Neuron (in vitro differentiated cells): Measurements from ENCODE around the gene SMYD3.
"Not testable (repeated sequence)": the region's sequence is repeated elsewhere in the genome, so short reads cannot be mapped to it uniquely, and the experiment has no call there.

ENCODE experiments used
- H2AFZ ChIP-seq: one replicate; pipeline ENCODE4 v1.6.1; 2013; ENCODE audit warnings: low read depth, mild to moderate bottlenecking, inconsistent platforms, low read length, moderate library complexity
- H3K27me3 ChIP-seq: one replicate; pipeline ENCODE4 v1.6.1; 2013; ENCODE audit warnings: low read length; ENCODE audit not compliant: insufficient read depth
- H3K36me3 ChIP-seq: one replicate; pipeline ENCODE4 v1.6.1; 2013; ENCODE audit warnings: low read length; ENCODE audit not compliant: insufficient read depth
- H3K4me1 ChIP-seq: one replicate; pipeline ENCODE4 v1.6.1; 2013; ENCODE audit warnings: low read length; ENCODE audit not compliant: insufficient read depth
- H3K4me3 ChIP-seq: 2 replicates; pipeline ENCODE4 v1.5.1; 2013; ENCODE audit warnings: mild to moderate bottlenecking, low read length, moderate library complexity
- H3K9me3 ChIP-seq: one replicate; pipeline ENCODE4 v1.6.1; 2013; ENCODE audit warnings: low read length

SMYD3 gene

DNA sequence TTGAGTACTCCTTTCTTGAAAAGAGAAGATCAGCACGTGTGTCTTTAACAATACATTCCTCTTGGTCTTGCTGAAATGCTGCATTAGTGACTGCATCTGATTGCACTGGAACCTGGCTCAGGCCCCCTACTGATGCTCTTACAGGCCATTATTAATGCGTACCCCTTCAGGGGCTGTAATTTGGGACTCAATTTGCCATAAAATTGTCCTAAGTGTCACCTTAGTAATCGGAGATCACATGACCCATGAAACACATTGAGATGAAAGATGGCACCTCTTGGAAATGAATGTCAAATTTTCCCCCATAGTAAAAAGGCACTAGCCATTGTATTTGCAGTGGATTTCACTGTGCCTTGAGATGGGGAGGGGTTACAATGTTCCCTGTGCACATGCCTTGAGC lies 789.0 kb downstream of the SMYD3 start:
- Histone ChIP-seq H3K36me3 (no peaks in the 10 kb centered on the region), H3K4me1 (peaks cover 7% of the 10 kb centered on the region), H3K27me3 (no peaks in the 10 kb centered on the region), H3K4me3 (no peak overlapping the region), H2AFZ (no peak overlapping the region), H3K9me3 (no peaks in the 10 kb centered on the region)

DNA sequence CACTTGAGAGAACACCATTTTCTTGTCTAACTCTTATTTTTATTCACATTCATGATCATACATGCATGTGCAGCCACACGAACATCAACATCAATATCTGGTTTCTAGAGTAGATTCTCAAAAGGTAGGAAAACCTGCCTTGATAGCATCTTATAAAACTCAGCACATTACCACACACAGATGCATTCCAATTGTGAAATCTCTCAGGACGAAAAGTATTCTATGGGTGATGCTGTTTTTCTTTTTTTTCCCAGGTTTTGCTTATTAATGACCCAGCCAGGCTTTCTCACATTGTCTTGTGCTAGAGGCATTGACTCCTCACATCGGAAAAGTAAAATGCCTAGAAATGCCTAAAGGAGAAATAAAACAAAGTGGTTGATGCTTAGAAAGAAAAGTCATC lies 789.5 kb downstream of the SMYD3 start:
- Histone ChIP-seq H3K36me3 (no peaks in the 10 kb centered on the region), H3K9me3 (no peaks in the 10 kb centered on the region), H2AFZ (no peak overlapping the region), H3K27me3 (no peaks in the 10 kb centered on the region), H3K4me3 (no peak overlapping the region), H3K4me1 (peaks cover 7% of the 10 kb centered on the region)

DNA sequence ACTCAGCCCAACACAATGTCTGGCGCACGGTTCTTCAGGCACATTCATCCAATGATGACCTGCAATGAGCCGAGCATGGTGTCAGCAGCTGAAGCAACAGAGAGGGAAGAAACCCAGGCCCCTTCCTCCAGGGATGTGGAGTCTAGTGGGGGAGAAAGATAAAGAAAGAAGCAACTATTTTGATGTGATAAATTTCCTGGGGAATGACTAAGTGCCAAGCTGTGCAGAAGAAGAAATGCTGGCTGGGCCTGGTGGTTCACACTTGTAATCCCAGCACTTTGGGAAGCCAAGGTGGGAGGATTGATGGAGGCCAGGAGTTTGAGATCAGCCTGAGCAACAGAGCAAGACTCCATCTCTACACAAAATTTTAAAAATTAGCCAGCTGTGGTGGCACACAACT lies 790.5 kb downstream of the SMYD3 start:
- Histone ChIP-seq H3K4me3 (no peak overlapping the region), H2AFZ (no peak overlapping the region), H3K36me3 (no peaks in the 10 kb centered on the region), H3K9me3 (no peaks in the 10 kb centered on the region), H3K4me1 (peaks cover 7% of the 10 kb centered on the region), H3K27me3 (no peaks in the 10 kb centered on the region)

DNA sequence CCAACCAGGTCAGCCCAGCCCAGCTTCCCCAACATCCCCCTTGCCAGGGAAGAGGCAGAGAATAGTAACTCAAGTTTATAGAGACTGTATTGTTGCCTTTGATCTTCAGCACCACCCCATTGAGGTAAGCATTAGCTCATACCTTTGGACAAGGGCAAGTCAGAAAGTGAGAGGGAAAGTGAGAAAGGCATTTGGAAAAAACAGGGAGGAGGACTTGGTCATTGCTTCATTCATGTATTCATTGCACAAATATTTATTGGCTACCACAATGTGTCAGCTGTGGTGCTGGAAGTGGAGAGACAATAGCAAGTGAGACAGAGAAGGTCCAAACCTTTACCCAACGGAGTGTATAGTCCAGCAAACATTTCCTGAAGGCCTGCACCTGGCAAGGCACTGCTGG lies 791.1 kb downstream of the SMYD3 start:
- H3K4me3 ChIP-seq: no peak overlapping the region

DNA sequence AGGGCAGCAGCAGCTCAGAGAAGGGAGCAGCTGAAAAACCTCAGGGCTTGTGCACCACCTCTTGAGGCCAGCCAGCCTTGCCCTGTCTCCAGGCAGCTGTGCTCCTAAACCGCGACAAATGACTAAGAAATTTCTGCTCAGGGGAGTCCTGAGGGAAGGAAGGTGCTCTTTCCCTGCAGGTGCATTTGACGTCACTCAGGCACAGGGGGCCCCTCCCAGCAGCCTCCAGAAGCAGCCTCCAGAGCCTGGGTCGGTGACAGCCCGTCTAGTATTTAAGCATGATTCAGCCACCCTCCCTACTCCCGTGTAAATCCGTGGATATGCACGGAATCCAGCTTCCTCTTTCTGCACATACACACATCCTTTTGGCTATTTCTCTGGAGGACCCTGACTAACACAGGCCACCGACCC lies 791.8 kb downstream of the SMYD3 start:
- Histone ChIP-seq H3K36me3 (no peaks in the 10 kb centered on the region), H2AFZ (no peak overlapping the region)

More for the DNA sequence above, 791.1 kb downstream of the SMYD3 start:
- Histone ChIP-seq H3K27me3 (no peaks in the 10 kb centered on the region), H3K4me1 (peaks cover 7% of the 10 kb centered on the region), H2AFZ (no peak overlapping the region), H3K36me3 (no peaks in the 10 kb centered on the region), H3K9me3 (no peaks in the 10 kb centered on the region)

DNA sequence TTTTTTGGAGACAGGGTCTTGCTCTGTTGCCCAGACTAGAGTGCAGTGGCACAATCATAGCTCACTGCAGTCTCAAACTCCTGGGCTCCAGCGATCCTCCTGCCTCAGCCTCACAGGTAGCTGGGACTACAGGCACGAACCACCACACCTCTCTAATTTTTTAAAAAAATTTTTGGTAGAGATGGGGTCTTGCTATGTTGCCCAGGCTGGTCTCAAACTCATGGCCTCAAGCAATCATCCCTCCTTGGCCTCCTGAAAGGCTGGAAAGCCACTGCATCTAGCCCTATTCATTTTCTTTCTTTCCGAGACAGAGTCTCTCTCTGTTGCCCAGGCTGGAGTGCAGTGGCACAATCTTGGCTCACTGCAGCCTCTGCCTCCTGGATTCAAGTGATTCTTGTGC lies 793.1 kb downstream of the SMYD3 start:
- not testable (repeated sequence) for H3K4me3 ChIP-seq, H3K9me3 ChIP-seq, H3K4me1 ChIP-seq, H3K27me3 ChIP-seq, H3K36me3 ChIP-seq, H2AFZ ChIP-seq

More for the DNA sequence above, 791.8 kb downstream of the SMYD3 start:
- H3K4me3 ChIP-seq: no peak overlapping the region
- no peaks in the 10 kb centered on the region for H3K9me3 ChIP-seq
- H3K27me3 ChIP-seq: no peaks in the 10 kb centered on the region
- H3K4me1 ChIP-seq: peaks cover 7% of the 10 kb centered on the region

DNA sequence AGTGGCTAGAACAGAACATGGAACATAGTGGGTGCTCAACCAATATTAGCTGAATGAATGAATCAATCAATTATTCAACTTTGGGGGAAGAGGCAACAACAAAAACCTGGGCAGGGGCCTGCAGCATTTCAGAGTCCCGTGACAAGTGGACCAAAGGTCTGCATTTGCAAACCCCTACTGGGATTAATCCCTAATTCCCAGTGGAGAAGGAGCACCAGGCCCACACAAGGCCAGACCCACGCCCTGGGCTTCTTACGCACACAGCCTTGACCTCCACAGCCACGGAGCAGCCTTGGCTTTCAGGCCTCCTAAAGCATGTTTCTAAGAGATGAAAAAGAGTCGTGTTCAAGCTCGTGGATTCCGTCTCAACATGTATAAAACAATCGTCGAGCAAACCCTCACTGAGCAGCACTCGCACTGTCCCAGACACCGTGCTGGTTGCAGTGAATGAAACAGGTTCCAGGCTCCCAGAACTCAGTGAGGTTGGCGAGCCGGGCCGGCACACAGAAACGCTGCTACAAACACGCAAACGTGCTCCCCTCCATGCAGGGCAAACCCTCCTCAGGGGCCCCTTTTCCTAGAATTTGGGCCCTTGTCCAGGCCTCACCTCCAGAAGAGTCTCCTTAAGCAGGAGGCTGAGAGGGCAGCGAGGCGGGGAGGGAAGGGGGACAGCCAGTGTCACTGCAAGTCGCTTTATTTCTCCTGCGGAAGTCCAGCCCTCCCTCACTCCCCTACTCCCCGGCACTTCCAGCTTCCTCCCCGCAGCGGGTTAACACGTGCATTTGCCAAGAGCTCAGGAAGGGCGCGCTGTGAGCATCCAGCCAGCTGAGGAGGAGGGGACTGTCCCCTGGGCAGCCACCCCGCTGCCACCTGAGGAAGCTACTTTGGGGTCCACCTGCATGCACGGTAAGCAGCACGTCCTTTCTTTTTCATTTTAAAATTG lies 795.8 kb downstream of the SMYD3 start:
- Histone ChIP-seq H3K36me3 (no peaks in the 10 kb centered on the region), H3K4me1 (no peaks in the 10 kb centered on the region), H3K9me3 (no peaks in the 10 kb centered on the region), H2AFZ (no peak overlapping the region), H3K4me3 (no peak overlapping the region), H3K27me3 (no peaks in the 10 kb centered on the region)

DNA sequence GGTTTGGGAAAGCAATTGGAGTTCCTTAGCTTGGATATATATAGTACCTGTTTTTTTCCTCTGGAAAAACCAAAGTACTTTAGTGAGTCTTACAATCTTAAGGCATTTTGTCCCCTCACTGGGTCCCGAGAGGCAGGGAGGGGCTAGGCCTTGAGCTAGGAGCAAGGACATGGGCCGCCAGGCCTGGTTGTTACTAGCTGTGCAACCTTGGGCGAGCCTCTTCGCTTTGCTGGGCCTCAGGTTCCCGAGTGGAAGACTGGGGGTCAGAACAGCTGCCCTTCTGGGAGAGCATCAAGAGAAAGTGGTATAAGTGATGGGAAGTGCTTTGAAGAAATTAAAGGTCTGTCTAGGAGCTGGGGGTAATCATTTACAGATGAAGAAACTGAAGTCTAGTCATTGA lies 799.1 kb downstream of the SMYD3 start:
- Histone ChIP-seq H3K27me3 (no peaks in the 10 kb centered on the region), H3K4me3 (no peak overlapping the region), H3K36me3 (no peaks in the 10 kb centered on the region), H2AFZ (no peak overlapping the region), H3K9me3 (peaks cover 3% of the 10 kb centered on the region), H3K4me1 (no peaks in the 10 kb centered on the region)

DNA sequence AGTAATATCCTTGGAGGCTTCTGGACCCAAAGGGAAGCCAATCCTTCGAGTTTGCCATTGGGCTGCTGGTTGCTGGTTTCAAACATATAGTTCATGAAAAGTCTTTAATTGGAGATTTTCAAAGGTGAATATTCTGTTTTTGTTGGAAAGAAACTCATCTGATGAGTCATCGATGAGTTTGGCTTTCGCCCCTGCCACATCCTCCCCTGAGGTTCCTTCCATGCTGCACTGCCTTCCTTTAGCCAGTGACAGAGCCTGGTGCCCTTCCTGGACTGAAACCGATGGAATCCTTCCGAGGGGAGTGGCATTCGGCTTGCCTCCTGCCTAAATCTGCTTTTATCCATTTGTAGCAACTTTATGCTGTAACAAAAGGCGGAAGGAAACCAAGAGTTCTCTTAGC lies 802.3 kb downstream of the SMYD3 start:
- Histone ChIP-seq H2AFZ (no peak overlapping the region), H3K4me1 (no peaks in the 10 kb centered on the region), H3K9me3 (peaks cover 6% of the 10 kb centered on the region), H3K36me3 (no peaks in the 10 kb centered on the region), H3K4me3 (no peak overlapping the region), H3K27me3 (no peaks in the 10 kb centered on the region)

DNA sequence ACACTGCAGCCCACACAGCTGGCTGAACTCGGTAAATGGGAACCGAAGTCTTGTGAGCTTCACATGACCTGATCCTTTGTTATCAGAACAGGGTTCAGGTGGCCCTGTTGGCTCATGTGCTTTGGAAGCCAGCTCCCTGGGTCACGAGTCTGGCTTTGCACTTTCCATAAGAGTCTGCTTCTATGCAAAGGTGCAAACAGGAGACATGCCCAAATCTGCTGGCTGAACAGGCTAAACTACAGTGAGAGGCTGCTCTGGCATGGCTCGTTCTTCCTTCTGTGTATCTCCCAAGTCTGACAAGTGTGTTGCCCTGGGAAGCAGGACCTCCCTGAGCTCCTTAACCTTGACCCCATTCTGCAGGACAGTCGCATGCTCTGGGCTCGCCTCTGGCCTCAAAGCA lies 802.7 kb downstream of the SMYD3 start:
- Histone ChIP-seq H3K4me1 (no peaks in the 10 kb centered on the region), H3K4me3 (no peak overlapping the region), H3K36me3 (no peaks in the 10 kb centered on the region), H2AFZ (no peak overlapping the region), H3K9me3 (peaks cover 6% of the 10 kb centered on the region), H3K27me3 (no peaks in the 10 kb centered on the region)

DNA sequence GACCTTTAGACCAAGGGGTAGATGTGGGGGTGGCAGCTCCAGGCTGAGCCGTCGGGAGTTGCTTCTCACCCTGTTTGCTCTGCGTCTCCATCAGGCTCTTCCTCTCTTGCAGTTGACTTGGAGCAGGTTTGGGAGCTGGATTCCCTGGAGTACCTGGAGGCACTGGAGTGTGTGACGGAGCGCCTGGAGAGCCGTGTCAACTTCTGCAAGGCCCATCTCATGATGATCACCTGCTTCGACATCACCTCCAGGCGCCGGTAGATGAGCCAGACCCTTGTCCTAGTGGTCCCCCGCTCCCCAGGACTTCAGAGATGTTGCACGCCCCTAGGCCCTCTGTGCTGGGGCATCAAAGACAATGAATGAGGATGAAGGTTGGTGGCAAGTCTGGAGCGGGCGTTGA lies 804.7 kb downstream of the SMYD3 start:
- Histone ChIP-seq H3K4me1 (no peaks in the 10 kb centered on the region), H3K36me3 (no peaks in the 10 kb centered on the region), H3K9me3 (peaks cover 6% of the 10 kb centered on the region)

DNA sequence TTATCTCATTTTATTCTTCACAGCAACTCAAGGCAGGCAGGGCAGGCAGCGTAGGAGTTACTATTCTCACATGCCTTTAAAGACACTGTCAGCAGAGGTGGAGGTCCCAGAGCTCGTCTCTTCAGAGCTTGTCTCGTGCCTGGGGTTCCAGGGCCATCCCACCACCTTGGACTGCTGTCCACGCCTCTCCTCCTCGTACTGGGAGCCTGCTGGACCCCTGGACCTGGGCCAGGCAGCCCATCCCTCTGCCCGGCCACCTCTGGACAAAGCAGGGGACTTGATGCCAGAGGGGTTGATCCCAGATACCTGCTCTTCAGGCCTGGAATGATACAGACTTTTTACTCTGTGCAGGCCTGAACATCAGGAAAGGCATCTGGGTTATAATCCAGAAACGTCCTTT lies 805.4 kb downstream of the SMYD3 start:
- H3K4me1 ChIP-seq: no peaks in the 10 kb centered on the region
- no peaks in the 10 kb centered on the region for H3K27me3 ChIP-seq
- no peaks in the 10 kb centered on the region for H3K36me3 ChIP-seq
- peaks cover 6% of the 10 kb centered on the region for H3K9me3 ChIP-seq
- H3K4me3 ChIP-seq: no peak overlapping the region
- H2AFZ ChIP-seq: no peak overlapping the region

More for the DNA sequence above, 804.7 kb downstream of the SMYD3 start:
- no peaks in the 10 kb centered on the region for H3K27me3 ChIP-seq
- no peak overlapping the region for H2AFZ ChIP-seq
- H3K4me3 ChIP-seq: no peak overlapping the region

DNA sequence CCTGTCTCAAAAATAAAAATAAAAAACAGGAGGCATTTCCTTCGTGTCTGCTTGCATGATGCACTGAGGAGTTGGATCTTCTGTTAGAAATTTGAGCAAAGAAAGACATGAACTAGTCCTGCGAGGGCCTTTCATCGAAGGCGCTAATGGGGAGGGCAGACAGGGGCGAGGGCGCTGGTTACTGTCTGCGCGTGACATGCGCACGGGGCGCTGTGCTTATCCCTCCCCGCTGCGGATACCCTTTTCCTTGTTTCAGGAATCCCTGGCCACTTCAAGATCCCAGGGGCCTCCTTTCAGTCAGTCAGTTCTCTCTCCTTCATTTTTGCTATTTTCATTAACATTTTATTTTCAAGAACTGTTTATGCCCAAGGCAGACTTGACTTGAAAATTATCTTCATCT lies 806.4 kb downstream of the SMYD3 start:
- H3K4me3 ChIP-seq: no peak overlapping the region
- H3K36me3 ChIP-seq: no peaks in the 10 kb centered on the region
- peaks cover 6% of the 10 kb centered on the region for H3K9me3 ChIP-seq
- no peak overlapping the region for H2AFZ ChIP-seq
- H3K4me1 ChIP-seq: no peaks in the 10 kb centered on the region
- H3K27me3 ChIP-seq: no peaks in the 10 kb centered on the region
